ENCODE data around the gene ABCC10.

DNA sequence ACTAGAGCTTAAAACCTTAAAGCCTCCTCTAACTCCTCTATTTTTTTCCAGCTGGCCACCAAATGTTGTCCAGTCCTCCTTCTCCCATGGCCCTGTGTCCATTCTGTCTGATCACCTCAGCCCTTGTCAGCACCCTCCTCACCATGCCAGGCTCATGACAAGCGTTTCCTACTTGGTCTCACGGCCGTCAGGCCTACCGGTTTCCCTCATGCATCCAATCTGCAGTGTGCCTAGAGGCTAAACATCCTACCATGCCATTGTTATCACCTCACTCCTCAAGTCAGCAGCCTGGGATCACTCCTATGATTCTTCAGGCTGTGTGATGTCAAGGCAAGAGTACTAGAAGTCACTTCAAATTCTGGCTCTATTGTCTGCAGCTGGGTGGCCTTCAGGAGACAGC lies 40.4 kb downstream of the ABCC10 start:
- TF ChIP-seq, protein P1, sequence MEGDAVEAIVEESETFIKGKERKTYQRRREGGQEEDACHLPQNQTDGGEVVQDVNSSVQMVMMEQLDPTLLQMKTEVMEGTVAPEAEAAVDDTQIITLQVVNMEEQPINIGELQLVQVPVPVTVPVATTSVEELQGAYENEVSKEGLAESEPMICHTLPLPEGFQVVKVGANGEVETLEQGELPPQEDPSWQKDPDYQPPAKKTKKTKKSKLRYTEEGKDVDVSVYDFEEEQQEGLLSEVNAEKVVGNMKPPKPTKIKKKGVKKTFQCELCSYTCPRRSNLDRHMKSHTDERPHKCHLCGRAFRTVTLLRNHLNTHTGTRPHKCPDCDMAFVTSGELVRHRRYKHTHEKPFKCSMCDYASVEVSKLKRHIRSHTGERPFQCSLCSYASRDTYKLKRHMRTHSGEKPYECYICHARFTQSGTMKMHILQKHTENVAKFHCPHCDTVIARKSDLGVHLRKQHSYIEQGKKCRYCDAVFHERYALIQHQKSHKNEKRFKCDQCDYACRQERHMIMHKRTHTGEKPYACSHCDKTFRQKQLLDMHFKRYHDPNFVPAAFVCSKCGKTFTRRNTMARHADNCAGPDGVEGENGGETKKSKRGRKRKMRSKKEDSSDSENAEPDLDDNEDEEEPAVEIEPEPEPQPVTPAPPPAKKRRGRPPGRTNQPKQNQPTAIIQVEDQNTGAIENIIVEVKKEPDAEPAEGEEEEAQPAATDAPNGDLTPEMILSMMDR (IDR thresholded peaks at IDR 0.05) = no peak
- TF ChIP-seq POLR2A (IDR thresholded peaks at IDR 0.05) = no peak
